IMR-90 (cell line): ENCODE data around the gene SFXN2. TPM values are rescaled to one million over a fixed set of nuclear protein-coding genes. Genes with fewer than 3 reads are reported as not detected.

Experiments
- ATAC-seq: fragments of 200-7000 bp; cut with Tn5 transposase; 2 replicates; pipeline ENCODE4 v1.9.1; 2020; ENCODE audit warnings: low read depth, mild to moderate bottlenecking, moderate library complexity
- BruUV-seq: library from RNA; stranded (reverse); fragments of 400-500 nt; replicated peaks from 2 replicates; lab custom pipeline; 2021; lab: Mats Ljungman, UMichigan
- CTCF ChIA-PET: fragments of 300-600 bp; formaldehyde crosslinking; extraction: SDS; loops from one replicate; lab custom pipeline; 2021; ENCODE audit warnings: antibody characterized with exemption; lab: Yijun Ruan, JAX
- POLR2A ChIA-PET: fragments of 300-600 bp; sonication (Branson Sonifier 250); formaldehyde crosslinking; loops from one replicate; lab custom pipeline; 2022; ENCODE audit warnings: antibody characterized with exemption; ENCODE audit not compliant: unreplicated experiment; lab: Charles Lee
- DNase-seq: peaks from one replicate; pipeline ENCODE4 v3.0.0; 2013
- H2AFZ ChIP-seq: replicated peaks from 2 replicates; pipeline ENCODE3; 2013; ENCODE audit warnings: low read length, mild to moderate bottlenecking; ENCODE audit not compliant: poor library complexity
- H2AK5ac ChIP-seq: 2 replicates; pipeline ENCODE4 v1.6.1; 2013; ENCODE audit warnings: low read depth, low read length, inconsistent platforms
- H2AK9ac ChIP-seq: replicated peaks from 2 replicates; pipeline ENCODE3; 2013; ENCODE audit warnings: mild to moderate bottlenecking, low read depth, low read length, moderate library complexity; ENCODE audit not compliant: poor library complexity
- H2BK120ac ChIP-seq: 2 replicates; pipeline ENCODE4 v1.6.1; 2013; ENCODE audit warnings: low read depth, low read length, inconsistent platforms
- H2BK15ac ChIP-seq: 3 replicates; pipeline ENCODE4 v1.6.1; 2013; ENCODE audit warnings: low read depth, low read length, inconsistent platforms
- H2BK20ac ChIP-seq: 2 replicates; pipeline ENCODE4 v1.6.1; 2013; ENCODE audit warnings: low read depth, mild to moderate bottlenecking, inconsistent platforms, low read length, moderate library complexity
- H2BK5ac ChIP-seq: 2 replicates; pipeline ENCODE4 v1.6.1; 2013; ENCODE audit warnings: mild to moderate bottlenecking, low read depth, low read length, inconsistent platforms; ENCODE audit not compliant: poor library complexity, severe bottlenecking
- H3K14ac ChIP-seq: replicated peaks from 2 replicates; pipeline ENCODE4 v1.6.1; 2013; ENCODE audit warnings: low read depth, low read length, inconsistent platforms
- H3K18ac ChIP-seq: 2 replicates; pipeline ENCODE4 v1.6.1; 2013; ENCODE audit warnings: low read depth, low read length, control low read depth
- H3K23ac ChIP-seq: 2 replicates; pipeline ENCODE4 v1.6.1; 2013; ENCODE audit warnings: low read depth, low read length, inconsistent platforms
- H3K27ac ChIP-seq: 2 replicates; pipeline ENCODE4 v1.5.1; 2013; ENCODE audit warnings: mild to moderate bottlenecking, control low read depth, low read length; ENCODE audit not compliant: insufficient read depth
- H3K27me3 ChIP-seq: 2 replicates; pipeline ENCODE4 v1.6.1; 2013; ENCODE audit warnings: low read length; ENCODE audit not compliant: control insufficient read depth, insufficient read depth
- H3K36me3 ChIP-seq: 2 replicates; pipeline ENCODE4 v1.6.1; 2013; ENCODE audit warnings: low read length, mixed read lengths; ENCODE audit not compliant: control insufficient read depth, insufficient read depth
- H3K4ac ChIP-seq: 2 replicates; pipeline ENCODE4 v1.6.1; 2013; ENCODE audit warnings: low read depth, low read length, inconsistent platforms
- H3K4me1 ChIP-seq: 2 replicates; pipeline ENCODE4 v1.6.1; 2013; ENCODE audit warnings: low read length, mixed read lengths; ENCODE audit not compliant: control insufficient read depth, insufficient read depth
- H3K4me2 ChIP-seq: 2 replicates; pipeline ENCODE4 v1.6.1; 2013; ENCODE audit warnings: low read depth, mild to moderate bottlenecking, control low read depth, low read length, moderate library complexity
- H3K4me3 ChIP-seq: 2 replicates; pipeline ENCODE4 v1.5.1; 2013; ENCODE audit warnings: low read depth, mild to moderate bottlenecking, control low read depth, low read length, moderate library complexity; ENCODE audit not compliant: insufficient read depth
- H3K56ac ChIP-seq: 2 replicates; pipeline ENCODE4 v1.6.1; 2013; ENCODE audit warnings: low read length, inconsistent platforms; ENCODE audit not compliant: insufficient read depth; ENCODE audit errors: extremely low read depth
- H3K79me1 ChIP-seq, 2 experiments: 2 replicates each; pipeline ENCODE4 v1.6.1; 2013; ENCODE audit warnings: low read length in 2 of 2, inconsistent platforms in 1 of 2, low read depth in 1 of 2
- H3K9ac ChIP-seq: 2 replicates; pipeline ENCODE4 v1.6.1; 2013; ENCODE audit warnings: low read depth, low read length, control low read depth
- H3K9me1 ChIP-seq: 2 replicates; pipeline ENCODE4 v1.6.1; 2013; ENCODE audit warnings: low read length, inconsistent platforms; ENCODE audit not compliant: insufficient read depth
- H3K9me3 ChIP-seq: 2 replicates; pipeline ENCODE4 v1.6.1; 2013; ENCODE audit warnings: low read length; ENCODE audit not compliant: control insufficient read depth, insufficient read depth
- H4K20me1 ChIP-seq: 2 replicates; pipeline ENCODE4 v1.6.1; 2013; ENCODE audit warnings: low read length, inconsistent platforms; ENCODE audit not compliant: insufficient read depth
- H4K5ac ChIP-seq: 2 replicates; pipeline ENCODE4 v1.6.1; 2013; ENCODE audit warnings: mild to moderate bottlenecking, low read depth, low read length, control low read depth
- H4K8ac ChIP-seq, 2 experiments: 2 replicates each; pipeline ENCODE4 v1.6.1; 2013; ENCODE audit warnings: low read depth in 2 of 2, low read length in 2 of 2, control low read depth in 1 of 2, inconsistent platforms in 1 of 2
- H4K91ac ChIP-seq: 2 replicates; pipeline ENCODE4 v1.6.1; 2013; ENCODE audit warnings: low read depth, low read length, inconsistent platforms; ENCODE audit not compliant: insufficient read depth
- CHD1 ChIP-seq: IDR thresholded peaks from 2 replicates; pipeline ENCODE4 v1.6.1; 2012; ENCODE audit warnings: low read depth, low read length, improper control_type of control experiment
- MXI1 ChIP-seq: IDR thresholded peaks from 2 replicates; pipeline ENCODE4 v1.6.1; 2012; ENCODE audit warnings: low read depth, mild to moderate bottlenecking, low read length, moderate library complexity, borderline replicate concordance
- RAD21 ChIP-seq: IDR thresholded peaks from 2 replicates; pipeline ENCODE4 v1.6.1; 2012; ENCODE audit warnings: low read length, improper control_type of control experiment
- RFX5 ChIP-seq: IDR thresholded peaks from 2 replicates; pipeline ENCODE4 v1.8.0; 2012; ENCODE audit warnings: low read depth, mild to moderate bottlenecking, low read length, moderate library complexity
- WGBS, 2 experiments: methylation state at CpG; one replicate each; pipeline versions ENCODE4 v1.1.5 to v1.1.7; 2013; ENCODE audit warnings: missing lambda C conversion rate in 2 of 2; ENCODE audit not compliant: insufficient read length in 1 of 2; ENCODE audit errors: extremely low coverage in 2 of 2; 5-methylcytosine and 5-hydroxymethylcytosine counted together
- dilution Hi-C: fragments of 300-500 bp; cut with HindIII; formaldehyde crosslinking; loops from one replicate; pipeline ENCODE4 v1.14.3; 2018; ENCODE audit warnings: low sequenced_read_pairs; ENCODE audit not compliant: unreplicated experiment
- in situ Hi-C: fragments of 300-500 bp; cut with MboI; formaldehyde crosslinking; loops from 3 replicates; pipeline ENCODE4 v1.14.3; 2019; ENCODE audit warnings: low sequenced_read_pairs, inconsistent platforms, mixed read lengths
- intact Hi-C: fragments of 100-400 bp; cut with micrococcal nuclease; formaldehyde crosslinking; loops from 2 replicates; pipeline ENCODE4 v1.10.0; 2022
- polyA plus RNA-seq, 3 experiments: library from polyadenylated mRNA; depleted of rRNA; stranded (reverse); fragments of >200 nt; gene quantifications; 2 replicates each; pipeline ENCODE4 v1.2.3, GENCODE V29; 2012; ENCODE audit warnings: low replicate concordance in 1 of 3
- total RNA-seq: library from RNA; depleted of rRNA; stranded (reverse); fragments of >200 nt; gene quantifications from 2 replicates; pipeline ENCODE4 v1.2.3, GENCODE V29; 2012

The SFXN2 gene
- total and polyA plus RNA-seq, 2 of the 4 experiments (the other 2 are of a cell fraction): 6.9 to 11.7 TPM

GRCh38 chr10:102762401-102763015, 48.1 kb downstream of the SFXN2 start:
- Histone ChIP-seq H3K4me3 (no peak overlapping the region), H2AK5ac (no peak overlapping the region), H2AK9ac (no peak overlapping the region), H3K27ac (no peak overlapping the region), H4K5ac (no peak overlapping the region), H3K23ac (no peak overlapping the region), H2BK5ac (no peak overlapping the region), H3K56ac (no peak overlapping the region), H3K79me1 (peaks cover 36 to 62% of the 10 kb centered on the region in 2 experiments), H3K18ac (no peak overlapping the region), H3K9me3 (no peaks in the 10 kb centered on the region), H2BK15ac (no peak overlapping the region), H3K4ac (no peak overlapping the region), H3K9me1 (peaks cover 10% of the 10 kb centered on the region; the same call in 1 of the 2 replicates), H4K20me1 (peaks cover 63% of the 10 kb centered on the region), H4K91ac (no peak overlapping the region), H2AFZ (no peak overlapping the region), H3K36me3 (peaks cover 5% of the 10 kb centered on the region), H3K4me1 (peaks cover 12% of the 10 kb centered on the region; the same call in 1 of the 2 replicates), H3K9ac (no peak overlapping the region), H4K8ac (no peak overlapping the region), H3K14ac (no peak overlapping the region), H3K27me3 (no peaks in the 10 kb centered on the region), H2BK20ac (no peak overlapping the region), H3K4me2 (no peak overlapping the region), H2BK120ac (no peak overlapping the region)
- BruUV-seq: no TSS peak
- POLR2A ChIA-PET: no interaction called here
- DNase-seq (no peak), ATAC-seq (no peak)
- CTCF ChIA-PET: no interaction called here
- 100% methylated on average over 1 of the region's 7 CpGs; no CpG with 5 or more reads in 1 of the 2 experiments for WGBS, 2 experiments
- TF ChIP-seq CHD1 (no peak), RFX5 (no peak), MXI1 (no peak), RAD21 (no peak)
- intact Hi-C loops: no loop called here
- dilution Hi-C loops: no loop called here
- in situ Hi-C loops: no loop called here
